Activated CD8-positive, alpha-beta T cell treated with anti-CD3 and anti-CD28 coated beads for 36 hours (primary cell): ENCODE measurements around the gene IL1RL2. TPM values are rescaled to one million over a fixed set of nuclear protein-coding genes. Genes with fewer than 3 reads are reported as not detected.

Source experiments
- ATAC-seq: fragments of 200-7000 bp; cut with Tn5 transposase; one replicate; pipeline ENCODE4 v1.10.0; 2021; ENCODE audit warnings: mild to moderate bottlenecking, moderate library complexity
- CTCF ChIA-PET: fragments of 350-600 bp; sonication (Branson Sonifier 250); formaldehyde crosslinking; loops from one replicate; lab custom pipeline; 2021; ENCODE audit warnings: antibody characterized with exemption; lab: Charles Lee
- POLR2A ChIA-PET: fragments of 350-600 bp; sonication (Branson Sonifier 250); formaldehyde crosslinking; loops from one replicate; lab custom pipeline; 2021; ENCODE audit warnings: antibody characterized with exemption; lab: Charles Lee
- DNase-seq: peaks from one replicate; pipeline ENCODE4 v3.0.0-alpha.2; 2020
- H3K27ac Mint-ChIP-seq: one replicate; pipeline ENCODE4 v1.8.0; 2021; ENCODE audit warnings: mild to moderate bottlenecking, mixed read lengths
- H3K27me3 Mint-ChIP-seq: one replicate; pipeline ENCODE4 v1.8.0; 2021; ENCODE audit warnings: mixed read lengths
- H3K36me3 Mint-ChIP-seq: one replicate; pipeline ENCODE4 v1.8.0; 2021; ENCODE audit warnings: low read depth, mixed read lengths
- H3K4me1 Mint-ChIP-seq: one replicate; pipeline ENCODE4 v1.8.0; 2021; ENCODE audit warnings: low read depth, mixed read lengths
- H3K4me3 Mint-ChIP-seq: one replicate; pipeline ENCODE4 v1.8.0; 2021; ENCODE audit warnings: mild to moderate bottlenecking, moderate library complexity, mixed read lengths
- H3K9me3 Mint-ChIP-seq: one replicate; pipeline ENCODE4 v1.8.0; 2021; ENCODE audit warnings: mixed read lengths
- intact Hi-C: fragments of 100-400 bp; cut with micrococcal nuclease; formaldehyde crosslinking; loops from one replicate; pipeline ENCODE4 v1.10.0; 2022
- total RNA-seq, 2 experiments: library from RNA; stranded (reverse); gene quantifications; one replicate each; pipeline ENCODE4 v1.2.3, GENCODE V29; 2021
- TF ChIP-seq, protein P1 (sequence below): fragments of 200-600 bp; IDR thresholded peaks from one replicate; pipeline ENCODE4 v1.8.0; 2022; ENCODE audit warnings: antibody characterized with exemption, mild to moderate bottlenecking

The IL1RL2 gene
- total RNA-seq, 2 experiments from 2014 or later, result not detected

DNA sequence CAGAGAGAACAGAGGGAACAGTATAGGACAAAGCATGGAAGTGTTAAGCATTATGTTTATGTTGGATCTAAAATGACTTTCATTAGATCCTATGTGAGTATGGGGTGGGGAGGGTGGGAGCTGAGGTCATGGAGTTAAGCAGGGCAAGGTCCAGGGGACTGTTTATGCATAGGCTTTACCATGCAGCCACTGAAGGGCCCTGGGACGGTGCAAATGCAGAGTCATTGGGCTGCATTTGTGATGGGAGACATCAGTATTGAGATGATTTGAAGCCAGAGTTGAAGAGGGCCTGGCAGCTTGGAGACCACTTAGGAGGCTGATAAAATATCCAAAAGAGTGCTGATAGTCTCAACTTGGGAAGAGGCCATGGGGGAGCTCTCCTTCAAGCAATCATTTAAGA, 22.7 kb downstream of the IL1RL2 start:
- POLR2A ChIA-PET, result no interaction called here
- Mint-ChIP-seq H3K27ac (no peak overlapping the region), H3K36me3 (peaks cover 1% of the 10 kb centered on the region), H3K4me3 (no peak overlapping the region), H3K4me1 (no peaks in the 10 kb centered on the region), H3K27me3 (peaks cover 1% of the 10 kb centered on the region), H3K9me3 (peaks cover 11% of the 10 kb centered on the region)
- CTCF ChIA-PET, result interaction anchor here (0.8 to 3.8 kb wide), 3 partner anchors 9 to 42 kb away, joined by 3 to 23 read pairs (median 3); no protein-coding TSS in a partner anchor
- intact Hi-C loops, result no loop called here
- DNase-seq (no peak), ATAC-seq (no peak)
- TF ChIP-seq, protein P1, sequence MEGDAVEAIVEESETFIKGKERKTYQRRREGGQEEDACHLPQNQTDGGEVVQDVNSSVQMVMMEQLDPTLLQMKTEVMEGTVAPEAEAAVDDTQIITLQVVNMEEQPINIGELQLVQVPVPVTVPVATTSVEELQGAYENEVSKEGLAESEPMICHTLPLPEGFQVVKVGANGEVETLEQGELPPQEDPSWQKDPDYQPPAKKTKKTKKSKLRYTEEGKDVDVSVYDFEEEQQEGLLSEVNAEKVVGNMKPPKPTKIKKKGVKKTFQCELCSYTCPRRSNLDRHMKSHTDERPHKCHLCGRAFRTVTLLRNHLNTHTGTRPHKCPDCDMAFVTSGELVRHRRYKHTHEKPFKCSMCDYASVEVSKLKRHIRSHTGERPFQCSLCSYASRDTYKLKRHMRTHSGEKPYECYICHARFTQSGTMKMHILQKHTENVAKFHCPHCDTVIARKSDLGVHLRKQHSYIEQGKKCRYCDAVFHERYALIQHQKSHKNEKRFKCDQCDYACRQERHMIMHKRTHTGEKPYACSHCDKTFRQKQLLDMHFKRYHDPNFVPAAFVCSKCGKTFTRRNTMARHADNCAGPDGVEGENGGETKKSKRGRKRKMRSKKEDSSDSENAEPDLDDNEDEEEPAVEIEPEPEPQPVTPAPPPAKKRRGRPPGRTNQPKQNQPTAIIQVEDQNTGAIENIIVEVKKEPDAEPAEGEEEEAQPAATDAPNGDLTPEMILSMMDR, result no peak

DNA sequence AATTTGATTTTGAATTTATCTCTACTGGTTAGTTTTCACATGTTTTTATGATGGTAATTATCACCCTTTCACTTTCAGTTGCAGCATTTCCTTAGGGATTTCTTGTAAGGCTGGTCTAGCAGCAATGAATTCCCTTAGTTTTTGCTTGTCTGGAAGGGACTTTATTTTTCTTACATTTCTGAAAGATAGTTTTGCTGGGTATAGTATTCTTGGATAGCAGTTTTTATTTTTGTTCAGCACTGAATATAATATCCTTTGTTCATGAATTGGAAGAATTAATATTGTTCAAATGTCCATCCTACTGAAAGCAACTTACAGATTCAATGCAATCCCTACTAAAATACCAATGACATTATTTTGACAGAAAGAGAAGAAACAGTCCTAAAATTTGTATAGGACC, 30.2 kb downstream of the IL1RL2 start:
- Mint-ChIP-seq H3K9me3 (peaks cover 24% of the 10 kb centered on the region), H3K27ac (no peak overlapping the region), H3K36me3 (peaks cover 17% of the 10 kb centered on the region), H3K27me3 (no peaks in the 10 kb centered on the region), H3K4me3 (no peak overlapping the region), H3K4me1 (peaks cover 12% of the 10 kb centered on the region)
- ChIA-PET CTCF (interaction anchor here (1.8 kb wide), 1 partner anchor 24 kb away, joined by 12 read pairs; no protein-coding TSS in a partner anchor), POLR2A (no interaction called here)
- DNase-seq (no peak), ATAC-seq (no peak)
- TF ChIP-seq, protein P1, result no peak
- intact Hi-C loops, result no loop called here

DNA sequence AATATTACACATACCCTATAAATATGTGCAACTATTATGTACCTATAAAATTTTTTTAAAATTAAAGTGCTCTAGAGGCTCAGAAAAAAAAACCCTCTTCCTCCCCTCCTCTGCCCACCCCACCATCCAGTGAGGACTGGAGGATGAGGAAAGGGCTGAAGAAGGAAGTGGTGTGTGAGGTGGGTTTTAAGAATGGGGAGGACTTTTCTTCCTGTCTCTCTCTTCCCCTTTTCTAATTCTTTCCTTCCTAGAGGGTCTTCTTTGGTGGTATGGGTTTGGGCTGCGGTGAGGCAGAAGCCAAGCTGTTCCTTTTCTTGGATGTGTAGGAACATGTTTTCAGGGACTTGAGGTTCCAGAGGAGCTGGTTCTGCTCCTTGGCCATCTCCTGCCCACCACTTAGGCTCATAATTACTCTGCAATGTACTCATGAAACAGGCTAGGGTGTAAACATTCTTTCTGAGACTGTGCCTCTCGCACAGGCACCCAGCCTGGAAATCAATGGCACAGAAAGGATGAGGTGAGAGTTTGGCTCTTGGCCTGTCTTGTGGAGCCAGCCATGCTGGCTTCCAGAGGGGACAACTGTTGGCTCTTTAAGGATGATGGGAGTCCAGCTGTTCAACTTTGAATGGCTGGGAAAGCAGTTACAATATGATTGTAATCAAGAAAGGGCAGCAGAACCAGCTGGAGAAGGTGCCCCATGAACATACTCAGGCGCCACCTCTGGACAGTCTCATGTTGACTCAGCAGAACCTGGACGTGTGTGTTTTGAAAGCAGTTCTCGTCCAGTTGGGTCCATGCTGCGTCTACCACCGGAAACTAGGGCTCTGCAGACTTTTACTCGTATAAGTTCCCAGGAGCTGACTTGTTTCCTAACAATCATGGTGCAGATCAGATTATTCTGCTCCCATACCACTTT, 38.3 kb downstream of the IL1RL2 start:
- Mint-ChIP-seq H3K4me3 (no peak overlapping the region), H3K27me3 (no peaks in the 10 kb centered on the region), H3K9me3 (no peaks in the 10 kb centered on the region), H3K27ac (peak overlapping the region; percentile 40), H3K4me1 (peaks cover 45% of the 10 kb centered on the region), H3K36me3 (peaks cover 3% of the 10 kb centered on the region)
- ATAC-seq (no peak), DNase-seq (no peak)
- ChIA-PET POLR2A (no interaction called here), CTCF (interaction anchor here (0.9 to 1.4 kb wide), 2 partner anchors 59 to 205 kb away, joined by 3 to 5 read pairs; no protein-coding TSS in a partner anchor)
- TF ChIP-seq, protein P1, result no peak
- intact Hi-C loops, result no loop called here

DNA sequence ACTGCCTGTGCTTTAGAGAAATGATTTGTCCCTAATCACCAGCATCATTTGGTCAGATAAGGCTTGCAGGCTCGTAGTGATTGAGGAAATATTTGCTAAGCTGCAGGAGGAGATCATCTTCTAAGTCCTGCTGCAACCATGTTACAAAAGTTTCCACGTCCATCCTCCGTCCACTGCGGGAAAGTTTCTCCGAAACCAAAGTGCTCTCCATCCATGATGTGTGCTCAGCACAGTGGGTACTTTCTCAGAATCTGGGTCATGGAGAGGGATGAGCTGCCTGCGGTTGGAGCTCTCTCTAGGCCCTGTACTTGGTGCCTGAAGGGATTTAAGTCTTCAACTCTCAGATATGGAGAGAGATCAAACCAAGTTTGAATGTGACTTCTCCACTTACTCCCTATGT, 39.3 kb downstream of the IL1RL2 start:
- ChIA-PET POLR2A (interaction anchor here (0.9 kb wide), 1 partner anchor 38 kb away, joined by 3 read pairs; no protein-coding TSS in a partner anchor), CTCF (interaction anchor here (1.1 to 1.4 kb wide), 2 partner anchors 41 to 206 kb away, joined by 3 to 5 read pairs; no protein-coding TSS in a partner anchor)
- H3K4me1 Mint-ChIP-seq, result peaks cover 54% of the 10 kb centered on the region
- H3K36me3 Mint-ChIP-seq, result peaks cover 3% of the 10 kb centered on the region
- TF ChIP-seq, protein P1, result no peak
- DNase-seq, result no peak
- intact Hi-C loops, result no loop called here
- H3K4me3 Mint-ChIP-seq, result no peak overlapping the region
- no peaks in the 10 kb centered on the region for H3K9me3 Mint-ChIP-seq
- peak overlapping the region; percentile 86 for H3K27ac Mint-ChIP-seq
- no peak for ATAC-seq
- H3K27me3 Mint-ChIP-seq, result no peaks in the 10 kb centered on the region
